ENCODE data around the gene PRKCZ. TPM values are rescaled to one million over a fixed set of nuclear protein-coding genes. Genes with fewer than 3 reads are reported as not detected.
"Not testable (repeated sequence)": the region's sequence is repeated elsewhere in the genome, so short reads cannot be mapped to it uniquely, and the experiment has no call there.

Gene PRKCZ
- total RNA-seq, 4 donors from 2014 or later = 0.29 to 8.8 (median 3.9) TPM

DNA sequence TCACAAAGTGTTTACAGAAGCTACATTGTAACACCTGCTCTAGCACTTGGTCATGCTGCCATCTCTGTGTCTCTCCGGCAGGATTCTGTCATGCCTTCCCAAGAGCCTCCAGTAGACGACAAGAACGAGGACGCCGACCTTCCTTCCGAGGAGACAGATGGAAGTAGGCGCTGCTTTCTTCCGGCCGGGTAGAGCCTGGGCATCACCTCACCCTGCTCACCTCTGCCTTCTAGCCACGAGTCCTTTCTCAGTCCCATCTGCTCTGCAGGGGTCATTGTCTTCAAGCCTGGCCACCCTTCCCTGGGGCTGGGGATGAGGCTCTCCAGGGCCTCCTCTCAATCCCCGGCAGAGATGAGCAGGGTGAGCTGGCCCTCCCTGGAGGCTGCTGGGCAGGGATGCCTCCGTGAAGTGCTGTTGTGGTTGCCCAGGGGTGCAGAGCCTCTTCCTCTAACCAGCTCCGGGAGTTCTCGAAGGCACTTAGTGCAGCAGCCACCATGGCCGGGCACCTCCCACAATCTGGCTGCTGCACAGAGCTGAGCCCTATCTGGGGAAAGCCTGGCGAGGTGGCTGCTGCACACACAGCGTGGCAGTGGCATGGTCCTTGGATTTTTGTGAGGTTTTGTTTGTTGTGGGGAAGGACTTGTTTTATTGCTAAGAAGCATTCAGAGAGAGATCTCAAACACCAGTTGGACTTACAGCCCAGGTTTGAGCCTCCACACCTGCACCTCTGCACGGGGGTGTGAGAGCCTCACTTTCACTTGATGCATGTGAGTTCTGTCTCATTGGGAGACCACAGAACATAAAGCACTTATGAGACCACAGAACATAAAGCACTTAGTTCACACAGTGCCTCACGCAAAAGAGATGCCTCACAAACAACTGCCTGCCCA is 96.0 kb downstream of the PRKCZ start:
- no peaks in the 10 kb centered on the region for H3K4me1 ChIP-seq
- no peaks in the 10 kb centered on the region for H3K9me3 ChIP-seq
- H3K27me3 ChIP-seq = no peaks in the 10 kb centered on the region
- H3K36me3 ChIP-seq = no peaks in the 10 kb centered on the region
- H3K27ac ChIP-seq = no peak overlapping the region
- DNase-seq = no peak
- TF ChIP-seq, protein P1, sequence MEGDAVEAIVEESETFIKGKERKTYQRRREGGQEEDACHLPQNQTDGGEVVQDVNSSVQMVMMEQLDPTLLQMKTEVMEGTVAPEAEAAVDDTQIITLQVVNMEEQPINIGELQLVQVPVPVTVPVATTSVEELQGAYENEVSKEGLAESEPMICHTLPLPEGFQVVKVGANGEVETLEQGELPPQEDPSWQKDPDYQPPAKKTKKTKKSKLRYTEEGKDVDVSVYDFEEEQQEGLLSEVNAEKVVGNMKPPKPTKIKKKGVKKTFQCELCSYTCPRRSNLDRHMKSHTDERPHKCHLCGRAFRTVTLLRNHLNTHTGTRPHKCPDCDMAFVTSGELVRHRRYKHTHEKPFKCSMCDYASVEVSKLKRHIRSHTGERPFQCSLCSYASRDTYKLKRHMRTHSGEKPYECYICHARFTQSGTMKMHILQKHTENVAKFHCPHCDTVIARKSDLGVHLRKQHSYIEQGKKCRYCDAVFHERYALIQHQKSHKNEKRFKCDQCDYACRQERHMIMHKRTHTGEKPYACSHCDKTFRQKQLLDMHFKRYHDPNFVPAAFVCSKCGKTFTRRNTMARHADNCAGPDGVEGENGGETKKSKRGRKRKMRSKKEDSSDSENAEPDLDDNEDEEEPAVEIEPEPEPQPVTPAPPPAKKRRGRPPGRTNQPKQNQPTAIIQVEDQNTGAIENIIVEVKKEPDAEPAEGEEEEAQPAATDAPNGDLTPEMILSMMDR (IDR thresholded peaks at IDR 0.05) = no peak
- TF ChIP-seq POLR2A (IDR thresholded peaks at IDR 0.05) = no peak
- H3K4me3 ChIP-seq = no peak overlapping the region
- intact Hi-C loops (cut with DNase I; ENCODE audit: low total_unique reads) = no loop called here

DNA sequence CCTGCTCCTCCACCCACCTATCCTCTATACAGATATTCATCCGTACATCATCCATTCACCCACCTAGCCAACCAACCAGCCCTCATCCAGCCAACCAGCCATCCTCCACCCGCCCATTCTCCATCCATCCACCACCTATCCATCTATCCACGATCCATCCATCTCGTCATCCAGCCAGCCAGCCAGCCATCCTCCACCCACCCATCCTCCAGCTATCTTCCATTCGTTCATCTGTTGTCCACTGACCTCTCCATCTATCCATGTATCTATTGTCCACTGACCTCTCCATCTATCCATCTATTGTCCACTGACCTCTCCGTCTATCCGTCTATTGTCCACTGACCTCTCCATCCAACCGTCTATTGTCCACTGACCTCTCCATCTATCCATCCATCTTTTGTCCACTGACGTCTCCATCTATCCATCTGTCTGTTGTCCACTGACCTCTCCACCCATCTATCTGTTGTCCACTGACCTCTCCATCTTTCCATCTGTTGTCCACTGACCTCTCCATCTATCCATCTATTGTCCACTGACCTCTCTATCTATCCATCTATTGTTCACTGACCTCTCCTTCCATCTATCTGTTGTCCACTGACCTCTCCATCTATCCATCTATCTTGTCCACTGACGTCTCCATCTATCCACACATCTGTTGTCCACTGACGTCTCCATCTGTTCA is 96.8 kb downstream of the PRKCZ start:
- no peak overlapping the region for H3K27ac ChIP-seq
- no peak for DNase-seq
- H3K4me1 ChIP-seq = no peaks in the 10 kb centered on the region
- no peak overlapping the region for H3K4me3 ChIP-seq
- no peaks in the 10 kb centered on the region for H3K27me3 ChIP-seq
- TF ChIP-seq POLR2A (IDR thresholded peaks at IDR 0.05) = no peak
- TF ChIP-seq, protein P1 (IDR thresholded peaks at IDR 0.05) = no peak
- no peaks in the 10 kb centered on the region for H3K9me3 ChIP-seq
- intact Hi-C loops (cut with DNase I; ENCODE audit: low total_unique reads) = no loop called here
- H3K36me3 ChIP-seq = no peaks in the 10 kb centered on the region

DNA sequence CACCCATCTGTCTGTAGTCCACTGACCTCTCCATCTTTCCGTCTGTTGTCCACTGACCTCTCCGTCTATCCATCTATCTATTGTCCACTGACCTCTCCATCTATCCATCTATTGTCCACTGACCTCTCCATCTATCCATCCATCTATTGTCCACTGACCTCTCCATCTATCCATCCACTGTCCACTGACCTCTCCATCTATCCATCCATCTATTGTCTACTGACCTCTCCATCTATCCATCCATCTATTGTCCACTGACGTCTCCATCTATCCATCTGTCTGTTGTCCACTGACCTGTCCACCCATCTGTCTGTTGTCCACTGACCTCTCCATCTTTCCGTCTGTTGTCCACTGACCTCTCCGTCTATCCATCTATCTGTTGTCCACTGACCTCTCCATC is 97.7 kb downstream of the PRKCZ start:
- H3K36me3 ChIP-seq; H3K27me3 ChIP-seq; H3K9me3 ChIP-seq; H3K4me1 ChIP-seq; H3K27ac ChIP-seq; DNase-seq; intact Hi-C loops (cut with DNase I; ENCODE audit: low total_unique reads); H3K4me3 ChIP-seq: not testable (repeated sequence)

DNA sequence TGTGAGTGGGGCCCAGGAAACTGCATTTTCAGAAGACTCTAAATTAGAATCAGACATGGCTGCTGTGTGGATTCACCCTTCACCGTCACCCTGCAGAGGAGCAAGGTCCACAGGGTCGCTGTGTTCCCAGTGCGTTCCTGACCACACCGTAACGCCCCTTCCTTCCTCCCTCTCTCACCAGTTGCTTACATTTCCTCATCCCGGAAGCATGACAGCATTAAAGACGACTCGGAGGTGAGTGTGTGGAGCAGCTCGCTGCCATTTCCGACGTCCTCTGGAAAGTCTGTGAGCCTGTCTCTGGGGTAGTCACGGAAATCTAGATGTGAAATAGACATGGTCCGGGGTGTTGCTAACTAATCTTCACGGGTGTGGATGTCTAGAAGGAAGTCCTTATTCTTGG is 98.5 kb downstream of the PRKCZ start:
- no peak for TF ChIP-seq POLR2A (IDR thresholded peaks at IDR 0.05)
- TF ChIP-seq, protein P1 (IDR thresholded peaks at IDR 0.05) = no peak
- Histone ChIP-seq H3K36me3 (no peaks in the 10 kb centered on the region), H3K27ac (no peak overlapping the region), H3K27me3 (no peaks in the 10 kb centered on the region), H3K9me3 (no peaks in the 10 kb centered on the region), H3K4me3 (no peak overlapping the region), H3K4me1 (no peaks in the 10 kb centered on the region)
- DNase-seq = no peak
- intact Hi-C loops (cut with DNase I; ENCODE audit: low total_unique reads) = no loop called here

DNA sequence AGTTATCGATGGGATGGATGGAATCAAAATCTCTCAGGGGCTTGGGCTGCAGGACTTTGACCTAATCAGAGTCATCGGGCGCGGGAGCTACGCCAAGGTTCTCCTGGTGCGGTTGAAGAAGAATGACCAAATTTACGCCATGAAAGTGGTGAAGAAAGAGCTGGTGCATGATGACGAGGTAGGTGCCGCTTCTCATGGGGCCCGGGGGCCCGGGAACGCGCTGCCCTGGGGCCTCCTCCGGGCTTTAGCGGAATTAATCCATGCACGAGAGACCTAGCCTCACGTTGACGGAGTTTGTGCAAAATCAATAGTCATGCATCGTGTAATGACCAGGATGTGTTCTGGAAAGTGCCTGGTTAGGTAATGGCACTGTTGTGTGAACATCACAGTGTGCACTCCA is 100.6 kb downstream of the PRKCZ start:
- no peaks in the 10 kb centered on the region for H3K27me3 ChIP-seq
- H3K27ac ChIP-seq = no peak overlapping the region
- no peaks in the 10 kb centered on the region for H3K4me1 ChIP-seq
- DNase-seq = no peak
- H3K36me3 ChIP-seq = no peaks in the 10 kb centered on the region
- TF ChIP-seq POLR2A (IDR thresholded peaks at IDR 0.05) = no peak
- TF ChIP-seq, protein P1 (IDR thresholded peaks at IDR 0.05) = no peak
- no peaks in the 10 kb centered on the region for H3K9me3 ChIP-seq
- intact Hi-C loops (cut with DNase I; ENCODE audit: low total_unique reads) = no loop called here
- H3K4me3 ChIP-seq = no peak overlapping the region

Measured in uterus (tissue), 4 donors.